Caco-2 (cell line): ENCODE data around the gene SH2D2A. TPM values are rescaled to one million over a fixed set of nuclear protein-coding genes. Genes with fewer than 3 reads are reported as not detected.

ENCODE experiments used
- BruUV-seq: library from RNA; stranded (reverse); fragments of 400-500 nt; replicated peaks from 2 replicates; lab custom pipeline; 2021; lab: Mats Ljungman, UMichigan
- CTCF ChIA-PET: fragments of 300-600 bp; sonication (Branson Sonifier 250); formaldehyde crosslinking; loops from one replicate; lab custom pipeline; 2022; ENCODE audit warnings: antibody characterized with exemption; lab: Charles Lee
- POLR2A ChIA-PET: fragments of 300-600 bp; sonication (Branson Sonifier 250); formaldehyde crosslinking; loops from one replicate; lab custom pipeline; 2022; ENCODE audit warnings: antibody characterized with exemption; lab: Charles Lee
- DNase-seq, 2 experiments: peaks; one replicate each; pipeline versions ENCODE4 v3.0.0 to v3.0.0-alpha.2; 2020 to 2022
- H3K27me3 ChIP-seq: replicated peaks from 2 replicates; pipeline ENCODE4 v1.6.0; 2011; ENCODE audit warnings: low read length; ENCODE audit not compliant: control insufficient read depth, insufficient read depth
- H3K36me3 ChIP-seq: 2 replicates; pipeline ENCODE4 v1.5.1; 2011; ENCODE audit warnings: low read length; ENCODE audit not compliant: control insufficient read depth, insufficient read depth
- H3K4me1 ChIP-seq: fragments of 250-450 bp; sonication (Bioruptor Pico); 2 replicates; pipeline ENCODE4 v1.5.1; 2020; ENCODE audit warnings: mild to moderate bottlenecking
- H3K4me3 ChIP-seq: 2 replicates; pipeline ENCODE4 v1.5.1; 2011; ENCODE audit warnings: low read depth, mild to moderate bottlenecking, control low read depth, low read length
- H3K9me3 ChIP-seq: fragments of 250-450 bp; sonication (Bioruptor Pico); 2 replicates; pipeline ENCODE4 v1.5.1; 2020; ENCODE audit warnings: mild to moderate bottlenecking, moderate library complexity
- H3K27ac Mint-ChIP-seq: one replicate; pipeline ENCODE4 v1.8.0; 2022; ENCODE audit warnings: mixed read lengths; ENCODE audit not compliant: unreplicated experiment
- H3K27me3 Mint-ChIP-seq: one replicate; pipeline ENCODE4 v1.8.0; 2022; ENCODE audit warnings: mixed read lengths; ENCODE audit not compliant: insufficient read depth, unreplicated experiment
- H3K36me3 Mint-ChIP-seq: one replicate; pipeline ENCODE4 v1.8.0; 2022; ENCODE audit warnings: mild to moderate bottlenecking, mixed read lengths; ENCODE audit not compliant: insufficient read depth, unreplicated experiment
- H3K4me1 Mint-ChIP-seq: one replicate; pipeline ENCODE4 v1.8.0; 2022; ENCODE audit warnings: low read depth, mixed read lengths; ENCODE audit not compliant: unreplicated experiment
- H3K4me3 Mint-ChIP-seq: one replicate; pipeline ENCODE4 v1.8.0; 2022; ENCODE audit warnings: mild to moderate bottlenecking, moderate library complexity, mixed read lengths; ENCODE audit not compliant: unreplicated experiment
- H3K9me3 Mint-ChIP-seq: one replicate; pipeline ENCODE4 v1.8.0; 2022; ENCODE audit warnings: mixed read lengths; ENCODE audit not compliant: unreplicated experiment
- CTCF ChIP-seq, 2 experiments: fragments of 200-600 bp in 1 of 2; IDR thresholded peaks; 1 replicate in 1 of 2; 2 replicates in 1 of 2; pipeline versions ENCODE4 v1.5.1 to v1.8.0; 2011 to 2022; ENCODE audit warnings: antibody characterized with exemption in 1 of 2, control low read depth in 1 of 2, inconsistent platforms in 1 of 2, low read depth in 1 of 2, low read length in 1 of 2, mild to moderate bottlenecking in 1 of 2, moderate library complexity in 1 of 2; ENCODE audit not compliant: insufficient read depth in 1 of 2, severe bottlenecking in 1 of 2, unreplicated experiment in 1 of 2
- intact Hi-C: fragments of 100-400 bp; cut with micrococcal nuclease; formaldehyde crosslinking; loops from one replicate; pipeline ENCODE4 v1.10.0; 2022; ENCODE audit not compliant: unreplicated experiment
- total RNA-seq: library from RNA; stranded (reverse); gene quantifications from 2 replicates; pipeline ENCODE4 v1.2.3, GENCODE V29; 2022

The SH2D2A gene
- total RNA-seq, 1 experiment from 2014 or later, result 5.5 TPM

- H3K27me3 Mint-ChIP-seq, result no peaks in the 10 kb centered on the region
- no peaks in the 10 kb centered on the region for H3K27me3 ChIP-seq
- intact Hi-C loops, result no loop called here
- no peak for DNase-seq
- no peak for TF ChIP-seq CTCF (IDR thresholded peaks at IDR 0.05; ENCODE audit: insufficient read depth in 1 of 2, low read depth in 1 of 2, low read length in 1 of 2, severe bottlenecking in 1 of 2, unreplicated experiment in 1 of 2)
- H3K4me3 ChIP-seq, result no peak overlapping the region
- POLR2A ChIA-PET, result no interaction called here
- CTCF ChIA-PET, result interaction anchor here (0.6 to 2.3 kb wide), 3 partner anchors 65 to 133 kb away, joined by 3 to 9 read pairs (median 3); partner anchors contain the start of gene NTRK1
- H3K36me3 Mint-ChIP-seq, result peaks cover 91% of the 10 kb centered on the region
- BruUV-seq, result no TSS peak
- H3K4me1 ChIP-seq, result no peaks in the 10 kb centered on the region
- no peak overlapping the region for H3K27ac Mint-ChIP-seq
- H3K4me3 Mint-ChIP-seq, result no peak overlapping the region
- no peaks in the 10 kb centered on the region for H3K4me1 Mint-ChIP-seq
- no peaks in the 10 kb centered on the region for H3K9me3 Mint-ChIP-seq
- H3K36me3 ChIP-seq, result peaks cover 9% of the 10 kb centered on the region
- H3K9me3 ChIP-seq, result no peaks in the 10 kb centered on the region
These were observed 21.3 kb downstream of the SH2D2A start for GRCh38 chr1:156795374-156795733.

GRCh38 chr1:156794506-156795373, 21.9 kb downstream of the SH2D2A start:
- CTCF ChIA-PET, result interaction anchor here (0.6 to 2.3 kb wide), 4 partner anchors 66 to 133 kb away, joined by 3 to 9 read pairs (median 4); partner anchors contain the start of gene NTRK1
- POLR2A ChIA-PET, result no interaction called here
- Histone ChIP-seq H3K4me1 (no peaks in the 10 kb centered on the region), H3K27me3 (no peaks in the 10 kb centered on the region), H3K36me3 (peaks cover 9% of the 10 kb centered on the region), H3K9me3 (no peaks in the 10 kb centered on the region), H3K4me3 (no peak overlapping the region)
- H3K27ac Mint-ChIP-seq, result no peak overlapping the region
- no TSS peak for BruUV-seq
- no peaks in the 10 kb centered on the region for H3K9me3 Mint-ChIP-seq
- no peak for TF ChIP-seq CTCF (IDR thresholded peaks at IDR 0.05; ENCODE audit: insufficient read depth in 1 of 2, low read depth in 1 of 2, low read length in 1 of 2, severe bottlenecking in 1 of 2, unreplicated experiment in 1 of 2)
- DNase-seq, result no peak
- H3K27me3 Mint-ChIP-seq, result no peaks in the 10 kb centered on the region
- H3K4me3 Mint-ChIP-seq, result no peak overlapping the region
- intact Hi-C loops, result no loop called here
- H3K36me3 Mint-ChIP-seq, result peaks cover 91% of the 10 kb centered on the region
- no peaks in the 10 kb centered on the region for H3K4me1 Mint-ChIP-seq

- H3K27ac Mint-ChIP-seq, result no peak overlapping the region
- CTCF ChIA-PET, result no interaction called here
- peaks cover 76% of the 10 kb centered on the region for H3K36me3 Mint-ChIP-seq
- DNase-seq, result no peak
- no peaks in the 10 kb centered on the region for H3K27me3 Mint-ChIP-seq
- H3K36me3 ChIP-seq, result peaks cover 2% of the 10 kb centered on the region; the same call in 1 of the 2 replicates
- H3K4me3 Mint-ChIP-seq, result no peak overlapping the region
- no peaks in the 10 kb centered on the region for H3K4me1 ChIP-seq
- no peaks in the 10 kb centered on the region for H3K9me3 ChIP-seq
- peaks cover 7% of the 10 kb centered on the region for H3K4me1 Mint-ChIP-seq
- POLR2A ChIA-PET, result no interaction called here
- no peaks in the 10 kb centered on the region for H3K27me3 ChIP-seq
- H3K4me3 ChIP-seq, result no peak overlapping the region
- intact Hi-C loops, result no loop called here
- H3K9me3 Mint-ChIP-seq, result no peaks in the 10 kb centered on the region
- BruUV-seq, result TSS peak; percentile 14
- no peak for TF ChIP-seq CTCF (IDR thresholded peaks at IDR 0.05; ENCODE audit: insufficient read depth in 1 of 2, low read depth in 1 of 2, low read length in 1 of 2, severe bottlenecking in 1 of 2, unreplicated experiment in 1 of 2)
These were observed 26.9 kb downstream of the SH2D2A start for GRCh38 chr1:156789621-156790318.
